Measurements from ENCODE around the gene ATF2. TPM values are rescaled to one million over a fixed set of nuclear protein-coding genes. Genes with fewer than 3 reads are reported as not detected.
A peak's percentile ranks its signal among the peaks of the same experiment; 100 is the strongest.

Gene ATF2
- total RNA-seq, 1 donor from 2014 or later: 91.3 TPM

DNA sequence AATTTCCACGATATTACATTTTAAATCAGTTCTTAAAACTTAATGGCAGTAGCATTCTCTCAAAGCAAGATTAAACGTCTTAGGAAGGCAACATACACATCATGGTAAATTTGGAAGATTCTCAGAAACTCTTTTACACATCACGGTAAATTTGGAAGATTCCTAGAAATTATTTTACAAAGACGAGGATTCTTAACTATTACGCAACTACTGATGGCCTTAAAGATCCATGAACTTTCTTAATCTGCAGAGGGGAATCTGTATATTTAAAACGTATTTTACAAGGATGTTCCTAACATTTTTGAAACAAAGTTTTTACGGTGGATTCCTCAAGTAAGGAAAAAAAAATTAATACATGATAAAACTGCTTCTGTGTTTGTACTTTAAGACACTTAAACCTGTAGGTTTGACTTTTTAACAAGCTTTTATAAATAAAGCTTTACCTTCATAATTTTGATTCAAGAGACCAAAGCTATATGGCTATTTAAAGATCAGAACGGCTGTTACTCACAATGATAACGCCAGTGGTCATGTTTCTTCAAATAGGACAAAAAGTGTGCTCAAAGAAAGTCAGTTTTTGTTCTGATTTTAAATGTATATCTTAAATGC lies 1.7 kb downstream of the ATF2 start:
- peak overlapping the region; percentile 100 for H3K4me3 Mint-ChIP-seq (ENCODE audit: unreplicated experiment)
- no peaks in the 10 kb centered on the region for H3K36me3 Mint-ChIP-seq (ENCODE audit: unreplicated experiment)
- H3K27me3 Mint-ChIP-seq (ENCODE audit: unreplicated experiment): peaks cover 6% of the 10 kb centered on the region
- H3K27ac Mint-ChIP-seq (ENCODE audit: unreplicated experiment): no peak overlapping the region
- TF ChIP-seq, protein P1, sequence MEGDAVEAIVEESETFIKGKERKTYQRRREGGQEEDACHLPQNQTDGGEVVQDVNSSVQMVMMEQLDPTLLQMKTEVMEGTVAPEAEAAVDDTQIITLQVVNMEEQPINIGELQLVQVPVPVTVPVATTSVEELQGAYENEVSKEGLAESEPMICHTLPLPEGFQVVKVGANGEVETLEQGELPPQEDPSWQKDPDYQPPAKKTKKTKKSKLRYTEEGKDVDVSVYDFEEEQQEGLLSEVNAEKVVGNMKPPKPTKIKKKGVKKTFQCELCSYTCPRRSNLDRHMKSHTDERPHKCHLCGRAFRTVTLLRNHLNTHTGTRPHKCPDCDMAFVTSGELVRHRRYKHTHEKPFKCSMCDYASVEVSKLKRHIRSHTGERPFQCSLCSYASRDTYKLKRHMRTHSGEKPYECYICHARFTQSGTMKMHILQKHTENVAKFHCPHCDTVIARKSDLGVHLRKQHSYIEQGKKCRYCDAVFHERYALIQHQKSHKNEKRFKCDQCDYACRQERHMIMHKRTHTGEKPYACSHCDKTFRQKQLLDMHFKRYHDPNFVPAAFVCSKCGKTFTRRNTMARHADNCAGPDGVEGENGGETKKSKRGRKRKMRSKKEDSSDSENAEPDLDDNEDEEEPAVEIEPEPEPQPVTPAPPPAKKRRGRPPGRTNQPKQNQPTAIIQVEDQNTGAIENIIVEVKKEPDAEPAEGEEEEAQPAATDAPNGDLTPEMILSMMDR (IDR thresholded peaks at IDR 0.05; ENCODE audit: partially characterized antibody, unreplicated experiment): no peak
- peaks cover 13% of the 10 kb centered on the region for H3K9me3 Mint-ChIP-seq (ENCODE audit: unreplicated experiment)
- peaks cover 6% of the 10 kb centered on the region for H3K4me1 Mint-ChIP-seq (ENCODE audit: low read depth, unreplicated experiment)
- DNase-seq: no peak

DNA sequence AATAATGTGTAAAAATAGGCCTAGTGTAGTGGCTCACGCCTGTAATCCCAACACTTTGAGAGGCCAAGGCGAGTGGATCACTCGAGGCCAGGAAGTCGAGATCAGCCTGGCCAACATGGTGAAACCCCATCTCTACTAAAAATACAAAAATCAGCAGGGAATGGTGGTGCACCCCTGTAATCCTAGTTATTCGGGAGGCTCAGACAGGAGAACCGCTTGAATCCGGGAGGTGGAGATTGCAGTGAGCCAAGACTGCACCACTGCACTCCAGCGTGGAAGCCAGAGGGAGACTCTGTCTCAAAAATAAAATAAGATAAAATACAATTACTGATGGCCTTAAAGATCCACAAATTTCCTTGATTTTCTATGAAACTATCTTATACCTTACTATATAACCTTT lies 3.8 kb downstream of the ATF2 start:
- DNase-seq: no peak
- H3K27me3 Mint-ChIP-seq (ENCODE audit: unreplicated experiment): peaks cover 6% of the 10 kb centered on the region
- no peak overlapping the region for H3K4me3 Mint-ChIP-seq (ENCODE audit: unreplicated experiment)

DNA sequence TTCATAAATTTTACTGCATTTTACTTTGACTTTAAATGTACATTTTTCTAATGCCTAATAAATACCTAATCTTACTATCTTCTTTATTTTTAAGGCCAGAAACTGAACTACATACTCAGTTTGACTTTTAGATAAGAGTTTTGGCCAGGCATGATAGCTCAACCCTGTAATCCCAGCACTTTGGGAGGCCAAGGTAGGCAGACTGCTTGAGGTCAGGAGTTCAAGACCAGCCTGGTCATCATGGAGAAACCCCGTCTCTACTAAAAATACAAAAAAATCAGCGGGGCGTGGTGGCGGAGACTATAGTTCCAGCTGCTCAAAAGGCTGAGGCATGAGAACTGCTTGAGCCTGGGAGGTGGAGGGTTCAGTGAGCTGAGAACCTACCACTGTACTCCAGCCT lies 9.1 kb downstream of the ATF2 start:
- no peak for DNase-seq
- no peak overlapping the region for H3K4me3 Mint-ChIP-seq (ENCODE audit: unreplicated experiment)
- H3K9me3 Mint-ChIP-seq (ENCODE audit: unreplicated experiment): no peaks in the 10 kb centered on the region
- H3K36me3 Mint-ChIP-seq (ENCODE audit: unreplicated experiment): no peaks in the 10 kb centered on the region
- TF ChIP-seq, protein P1 (IDR thresholded peaks at IDR 0.05; ENCODE audit: partially characterized antibody, unreplicated experiment): no peak
- no peaks in the 10 kb centered on the region for H3K27me3 Mint-ChIP-seq (ENCODE audit: unreplicated experiment)
- no peak overlapping the region for H3K27ac Mint-ChIP-seq (ENCODE audit: unreplicated experiment)
- peaks cover 16% of the 10 kb centered on the region for H3K4me1 Mint-ChIP-seq (ENCODE audit: low read depth, unreplicated experiment)

More for the DNA sequence above, 3.8 kb downstream of the ATF2 start:
- peaks cover 6% of the 10 kb centered on the region for H3K4me1 Mint-ChIP-seq (ENCODE audit: low read depth, unreplicated experiment)
- H3K9me3 Mint-ChIP-seq (ENCODE audit: unreplicated experiment): peaks cover 13% of the 10 kb centered on the region
- TF ChIP-seq, protein P1 (IDR thresholded peaks at IDR 0.05; ENCODE audit: partially characterized antibody, unreplicated experiment): no peak
- no peak overlapping the region for H3K27ac Mint-ChIP-seq (ENCODE audit: unreplicated experiment)
- no peaks in the 10 kb centered on the region for H3K36me3 Mint-ChIP-seq (ENCODE audit: unreplicated experiment)

DNA sequence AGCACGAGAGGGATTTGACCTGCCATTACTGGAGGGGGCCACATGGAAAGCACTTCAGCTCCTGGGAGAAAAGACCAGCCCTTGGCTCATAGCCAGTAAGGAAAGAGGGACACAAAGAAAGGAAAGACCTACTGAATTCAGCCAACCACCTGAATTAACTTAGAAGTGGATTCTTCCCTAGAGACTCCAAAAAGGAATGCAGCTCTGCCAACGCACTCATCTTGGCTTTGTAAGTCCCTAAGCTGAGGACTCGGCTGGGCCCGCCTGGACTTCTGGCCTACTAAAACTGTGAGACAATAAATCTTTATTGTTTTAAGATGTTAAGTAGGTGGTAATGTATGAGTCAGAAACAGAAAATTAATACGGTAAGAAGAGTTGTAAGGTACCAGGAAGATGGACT lies 11.5 kb downstream of the ATF2 start:
- Mint-ChIP-seq H3K27me3 (ENCODE audit: unreplicated experiment) (no peaks in the 10 kb centered on the region), H3K4me1 (ENCODE audit: low read depth, unreplicated experiment) (peaks cover 18% of the 10 kb centered on the region), H3K27ac (ENCODE audit: unreplicated experiment) (no peak overlapping the region), H3K4me3 (ENCODE audit: unreplicated experiment) (no peak overlapping the region), H3K9me3 (ENCODE audit: unreplicated experiment) (no peaks in the 10 kb centered on the region), H3K36me3 (ENCODE audit: unreplicated experiment) (no peaks in the 10 kb centered on the region)
- DNase-seq: no peak
- TF ChIP-seq, protein P1 (IDR thresholded peaks at IDR 0.05; ENCODE audit: partially characterized antibody, unreplicated experiment): no peak

DNA sequence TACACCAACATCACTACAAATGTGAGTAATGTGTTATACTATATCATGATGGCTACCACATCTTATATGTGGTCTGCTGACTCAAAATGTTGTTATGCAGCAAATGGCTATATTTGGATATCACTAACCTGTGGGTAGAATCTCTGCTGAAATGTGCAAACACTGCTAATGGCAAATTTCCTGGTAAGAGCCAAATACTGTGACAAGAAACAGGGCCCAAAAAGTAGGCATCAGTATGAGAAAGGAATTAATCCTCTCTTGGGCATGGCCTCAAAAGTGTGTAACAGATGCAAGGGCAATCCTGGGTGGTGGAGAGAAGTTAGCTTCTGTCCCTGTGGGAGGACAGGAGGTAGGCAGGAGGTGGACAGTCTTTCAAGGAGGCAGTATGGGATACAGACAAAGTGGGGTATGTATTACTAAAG lies 13.3 kb downstream of the ATF2 start:
- H3K9me3 Mint-ChIP-seq (ENCODE audit: unreplicated experiment): no peaks in the 10 kb centered on the region
- no peak for DNase-seq
- TF ChIP-seq, protein P1 (IDR thresholded peaks at IDR 0.05; ENCODE audit: partially characterized antibody, unreplicated experiment): no peak
- no peak overlapping the region for H3K27ac Mint-ChIP-seq (ENCODE audit: unreplicated experiment)
- no peak overlapping the region for H3K4me3 Mint-ChIP-seq (ENCODE audit: unreplicated experiment)
- no peaks in the 10 kb centered on the region for H3K36me3 Mint-ChIP-seq (ENCODE audit: unreplicated experiment)
- no peaks in the 10 kb centered on the region for H3K27me3 Mint-ChIP-seq (ENCODE audit: unreplicated experiment)
- peaks cover 18% of the 10 kb centered on the region for H3K4me1 Mint-ChIP-seq (ENCODE audit: low read depth, unreplicated experiment)

Data from glutamatergic neuron (in vitro differentiated cells).